ENCODE measurements around the gene RPAP3.
A peak's percentile ranks its signal among the peaks of the same experiment; 100 is the strongest.

Gene RPAP3

DNA sequence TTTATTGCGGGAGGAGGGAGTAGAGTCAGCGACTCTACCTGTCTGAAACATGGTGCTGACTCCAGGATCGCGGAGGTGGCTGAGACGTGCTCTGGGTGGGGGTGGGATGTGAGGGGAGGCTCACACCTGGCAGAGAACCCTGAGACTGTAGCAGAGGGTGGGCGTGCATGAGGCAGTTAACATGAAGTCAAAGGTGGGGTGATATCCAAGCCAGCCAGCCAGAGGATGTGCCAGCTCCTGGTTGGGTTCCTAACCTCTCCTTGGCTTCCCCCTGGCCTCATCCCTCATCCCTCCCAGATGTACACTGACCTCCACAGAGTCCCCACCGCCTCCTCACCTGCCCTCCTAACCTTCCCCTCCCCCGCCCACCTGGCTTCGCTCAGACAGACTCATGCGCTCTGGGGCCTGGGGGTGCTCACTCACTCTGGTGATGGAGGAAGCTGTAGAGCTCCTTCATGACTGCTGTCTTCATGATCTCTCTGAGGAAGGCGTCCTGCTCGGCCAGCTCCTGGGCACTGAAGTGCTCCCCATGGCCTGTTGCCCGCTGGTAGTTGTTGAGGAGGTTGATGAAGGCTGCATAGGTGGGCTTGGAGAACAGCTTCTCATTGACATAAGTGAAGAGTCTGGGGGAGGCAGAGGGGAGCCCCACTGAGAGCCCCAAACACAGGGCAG, 10.2 kb upstream of the RPAP3 start:
- in situ Hi-C loops (cut with MboI; ENCODE audit: low sequenced_read_pairs, unreplicated experiment): loop anchor here (10.0 to 25.0 kb wide), 2 partner anchors 59 to 446 kb away; partner anchors contain the start of genes ASB8 and SLC48A1
- TF ChIP-seq, protein P1, sequence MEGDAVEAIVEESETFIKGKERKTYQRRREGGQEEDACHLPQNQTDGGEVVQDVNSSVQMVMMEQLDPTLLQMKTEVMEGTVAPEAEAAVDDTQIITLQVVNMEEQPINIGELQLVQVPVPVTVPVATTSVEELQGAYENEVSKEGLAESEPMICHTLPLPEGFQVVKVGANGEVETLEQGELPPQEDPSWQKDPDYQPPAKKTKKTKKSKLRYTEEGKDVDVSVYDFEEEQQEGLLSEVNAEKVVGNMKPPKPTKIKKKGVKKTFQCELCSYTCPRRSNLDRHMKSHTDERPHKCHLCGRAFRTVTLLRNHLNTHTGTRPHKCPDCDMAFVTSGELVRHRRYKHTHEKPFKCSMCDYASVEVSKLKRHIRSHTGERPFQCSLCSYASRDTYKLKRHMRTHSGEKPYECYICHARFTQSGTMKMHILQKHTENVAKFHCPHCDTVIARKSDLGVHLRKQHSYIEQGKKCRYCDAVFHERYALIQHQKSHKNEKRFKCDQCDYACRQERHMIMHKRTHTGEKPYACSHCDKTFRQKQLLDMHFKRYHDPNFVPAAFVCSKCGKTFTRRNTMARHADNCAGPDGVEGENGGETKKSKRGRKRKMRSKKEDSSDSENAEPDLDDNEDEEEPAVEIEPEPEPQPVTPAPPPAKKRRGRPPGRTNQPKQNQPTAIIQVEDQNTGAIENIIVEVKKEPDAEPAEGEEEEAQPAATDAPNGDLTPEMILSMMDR (IDR thresholded peaks at IDR 0.05; ENCODE audit: borderline replicate concordance, control extremely low read depth, extremely low read depth, insufficient read depth, missing control alignments): no peak
- DNase-seq (ENCODE audit: low spot score): no peak

DNA sequence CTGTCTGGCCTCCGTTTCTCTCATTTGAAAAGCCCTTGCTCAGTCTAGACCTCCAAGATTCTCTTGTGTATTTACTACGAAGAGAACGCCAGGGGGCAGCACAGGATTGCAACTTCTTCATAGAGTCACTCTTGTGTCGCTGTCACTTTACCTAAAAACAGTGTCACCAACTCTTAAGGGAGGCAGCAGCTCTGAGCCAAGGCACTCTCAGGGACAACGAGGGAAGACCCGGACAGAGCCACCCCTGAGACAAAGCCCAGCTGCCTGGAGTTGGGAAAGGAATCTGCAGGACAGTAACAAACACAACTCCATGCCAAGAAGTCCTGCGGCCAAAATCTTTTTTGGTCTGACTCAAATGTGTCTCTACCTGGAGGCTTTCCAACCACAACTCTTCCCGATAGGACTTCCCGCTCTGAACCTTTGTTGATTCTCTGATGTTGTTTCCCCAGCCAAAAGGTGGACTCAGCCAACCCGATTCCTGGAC, 9.6 kb upstream of the RPAP3 start:
- peak; percentile 82 for DNase-seq (ENCODE audit: low spot score)
- TF ChIP-seq, protein P1 (IDR thresholded peaks at IDR 0.05; ENCODE audit: borderline replicate concordance, control extremely low read depth, extremely low read depth, insufficient read depth, missing control alignments): peak; percentile 62
- in situ Hi-C loops (cut with MboI; ENCODE audit: low sequenced_read_pairs, unreplicated experiment): loop anchor here (10.0 to 25.0 kb wide), 2 partner anchors 59 to 447 kb away; partner anchors contain the start of genes ASB8 and SLC48A1

DNA sequence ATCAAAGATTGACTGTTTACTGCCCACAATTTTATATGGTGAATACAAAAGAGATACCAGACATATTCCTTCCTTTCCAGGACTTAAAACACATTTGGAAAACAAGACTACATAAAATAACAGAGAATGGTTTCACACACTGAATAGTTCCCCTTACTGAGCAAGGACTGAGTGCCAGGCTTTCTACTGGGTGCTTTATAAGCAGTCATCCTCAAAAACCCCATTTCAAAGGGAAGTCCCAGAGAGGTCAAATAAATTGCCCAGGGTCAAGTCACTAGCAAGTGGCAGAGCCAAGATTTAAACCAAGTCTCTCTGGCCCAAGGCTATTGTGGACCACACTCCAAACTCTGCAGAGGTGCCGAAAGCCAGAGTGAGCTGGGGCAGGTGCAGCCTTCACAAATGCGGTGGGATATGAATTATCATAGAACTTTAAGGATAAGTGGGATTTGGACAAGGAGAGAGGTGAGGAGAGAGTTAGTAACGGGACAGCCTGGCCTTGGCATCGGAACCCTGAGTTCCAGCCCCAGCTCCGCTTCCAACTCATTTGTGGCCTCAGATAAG, 9.1 kb upstream of the RPAP3 start:
- TF ChIP-seq, protein P1 (IDR thresholded peaks at IDR 0.05; ENCODE audit: borderline replicate concordance, control extremely low read depth, extremely low read depth, insufficient read depth, missing control alignments): no peak
- in situ Hi-C loops (cut with MboI; ENCODE audit: low sequenced_read_pairs, unreplicated experiment): loop anchor here (10.0 to 25.0 kb wide), 2 partner anchors 60 to 447 kb away; partner anchors contain the start of genes ASB8 and SLC48A1
- no peak for DNase-seq (ENCODE audit: low spot score)

DNA sequence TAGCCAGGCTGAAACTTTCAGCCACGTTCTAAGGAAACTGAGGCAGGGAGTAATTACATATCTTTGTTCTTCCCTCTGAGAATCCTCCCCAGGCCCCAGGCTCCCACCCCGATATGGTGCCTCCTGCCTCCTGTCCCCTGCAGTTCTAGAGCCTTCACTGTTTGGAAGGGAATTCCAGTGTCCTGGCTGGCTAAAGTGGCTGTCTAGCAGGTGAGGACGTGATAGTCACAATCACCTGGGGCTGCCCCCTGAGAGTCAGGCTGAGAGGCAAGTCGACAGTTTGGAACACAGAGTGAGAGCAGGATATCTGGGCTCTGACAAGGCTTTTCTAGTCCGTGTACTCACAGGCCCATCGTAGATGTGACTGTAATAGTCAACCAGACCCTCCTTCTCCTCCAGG, 6.3 kb upstream of the RPAP3 start:
- in situ Hi-C loops (cut with MboI; ENCODE audit: low sequenced_read_pairs, unreplicated experiment): loop anchor here (10.0 to 25.0 kb wide), 2 partner anchors 63 to 450 kb away; partner anchors contain the start of genes ASB8 and SLC48A1

DNA sequence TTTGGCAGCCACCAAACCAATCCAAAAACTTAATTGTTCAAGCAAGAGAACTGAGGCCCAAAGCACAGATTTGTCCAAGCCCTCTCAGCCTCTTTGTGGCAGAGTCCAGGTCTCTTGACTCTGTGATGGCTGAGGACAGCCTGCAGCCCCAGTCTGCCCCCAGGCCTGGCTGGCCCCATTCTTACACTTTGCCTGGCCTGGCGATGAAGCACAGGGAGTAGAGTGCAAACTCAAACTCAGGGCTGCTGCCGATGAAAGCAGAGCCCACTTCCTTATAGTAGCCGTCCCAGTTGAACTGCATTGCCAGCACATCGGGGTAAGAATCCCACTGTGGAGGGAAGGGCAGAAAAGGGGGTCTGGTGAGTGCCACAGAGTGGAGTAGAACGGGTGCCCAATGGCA, 5.6 kb upstream of the RPAP3 start:
- TF ChIP-seq, protein P1 (IDR thresholded peaks at IDR 0.05; ENCODE audit: borderline replicate concordance, control extremely low read depth, extremely low read depth, insufficient read depth, missing control alignments): no peak
- no peak for DNase-seq (ENCODE audit: low spot score)
- in situ Hi-C loops (cut with MboI; ENCODE audit: low sequenced_read_pairs, unreplicated experiment): loop anchor here (10.0 to 25.0 kb wide), 2 partner anchors 63 to 451 kb away; partner anchors contain the start of genes ASB8 and SLC48A1

More for the DNA sequence above, 6.3 kb upstream of the RPAP3 start:
- DNase-seq (ENCODE audit: low spot score): no peak
- TF ChIP-seq, protein P1 (IDR thresholded peaks at IDR 0.05; ENCODE audit: borderline replicate concordance, control extremely low read depth, extremely low read depth, insufficient read depth, missing control alignments): no peak

DNA sequence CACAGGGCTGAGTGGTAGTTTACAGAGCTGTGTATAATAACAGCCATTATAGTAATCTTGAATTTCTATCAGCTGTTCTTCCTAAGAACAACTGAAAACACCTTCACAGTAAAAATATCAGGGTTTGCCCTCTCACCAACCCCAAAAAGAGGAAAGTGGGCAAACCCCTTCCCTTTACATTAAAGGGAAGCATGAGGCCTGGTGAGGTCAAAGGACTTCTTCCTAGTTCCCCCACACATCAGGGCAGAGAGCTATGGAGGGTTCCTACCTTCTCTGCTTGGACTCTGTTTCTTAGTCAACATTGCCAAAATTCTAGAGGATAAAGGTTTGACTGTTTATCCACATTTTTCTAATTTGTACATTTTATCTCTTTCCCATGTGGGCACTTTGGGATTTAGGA, 4.4 kb upstream of the RPAP3 start:
- in situ Hi-C loops (cut with MboI; ENCODE audit: low sequenced_read_pairs, unreplicated experiment): loop anchor here (10.0 to 25.0 kb wide), 2 partner anchors 65 to 452 kb away; partner anchors contain the start of genes ASB8 and SLC48A1
- TF ChIP-seq, protein P1 (IDR thresholded peaks at IDR 0.05; ENCODE audit: borderline replicate concordance, control extremely low read depth, extremely low read depth, insufficient read depth, missing control alignments): no peak
- no peak for DNase-seq (ENCODE audit: low spot score)
